ENCODE results near the gene RCAN3.
"Not testable (repeated sequence)": the region's sequence is repeated elsewhere in the genome, so short reads cannot be mapped to it uniquely, and the experiment has no call there.

Gene RCAN3

DNA sequence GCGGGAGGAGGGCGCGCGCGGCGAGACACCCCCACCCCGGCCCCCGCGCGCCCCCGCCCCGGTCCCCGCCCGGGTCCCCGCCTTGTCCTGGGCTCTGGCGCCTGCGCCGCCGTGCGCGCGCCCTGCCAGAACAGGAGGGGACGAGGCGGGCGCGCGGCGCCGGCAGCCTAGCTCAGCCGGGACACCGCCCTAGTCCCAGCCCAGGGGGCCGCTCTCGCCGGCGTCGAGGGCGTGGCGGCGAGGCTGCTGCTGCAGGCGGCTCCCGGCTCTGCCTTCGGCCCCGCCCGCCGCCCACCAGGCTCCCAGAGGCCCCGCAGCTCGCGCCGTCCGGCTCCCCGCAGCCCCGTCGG, at the start of gene RCAN3:
RCAN3 (plus strand) TSS at position 128 of the 350 bp plus-strand sequence. CDS start 11,537 bp downstream, outside the sequence.
- peak in 43 of 51 donors; percentile 22 to 83 (median 53) for DNase-seq

DNA sequence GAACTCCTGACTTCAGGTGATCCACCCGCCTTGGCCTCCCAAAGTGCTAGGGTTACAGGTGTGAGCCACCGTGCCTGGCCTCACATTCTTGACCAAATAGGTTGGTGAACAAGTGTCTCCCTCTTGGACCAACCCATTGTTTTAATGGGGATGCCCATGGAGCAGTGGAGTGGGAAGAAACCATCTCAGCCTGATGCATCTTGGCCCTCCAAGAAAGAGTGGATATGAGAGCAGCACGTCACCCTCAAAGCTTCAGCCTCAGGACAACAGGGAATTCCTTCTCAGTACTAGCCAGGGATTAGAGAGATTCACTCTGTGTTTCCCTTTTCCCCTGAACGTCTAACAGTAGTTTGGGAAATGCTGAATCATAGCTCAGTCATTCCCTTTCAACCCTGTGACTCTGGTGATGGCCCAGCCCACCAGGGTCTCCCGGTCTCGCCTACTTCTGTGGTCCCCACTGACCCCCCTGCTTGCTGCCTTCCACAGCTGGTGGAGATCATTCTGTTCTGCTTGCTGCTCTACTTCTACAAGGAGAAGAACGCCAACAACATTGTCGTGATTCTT, 49.6 kb upstream of the RCAN3 start:
- DNase-seq: no peak

DNA sequence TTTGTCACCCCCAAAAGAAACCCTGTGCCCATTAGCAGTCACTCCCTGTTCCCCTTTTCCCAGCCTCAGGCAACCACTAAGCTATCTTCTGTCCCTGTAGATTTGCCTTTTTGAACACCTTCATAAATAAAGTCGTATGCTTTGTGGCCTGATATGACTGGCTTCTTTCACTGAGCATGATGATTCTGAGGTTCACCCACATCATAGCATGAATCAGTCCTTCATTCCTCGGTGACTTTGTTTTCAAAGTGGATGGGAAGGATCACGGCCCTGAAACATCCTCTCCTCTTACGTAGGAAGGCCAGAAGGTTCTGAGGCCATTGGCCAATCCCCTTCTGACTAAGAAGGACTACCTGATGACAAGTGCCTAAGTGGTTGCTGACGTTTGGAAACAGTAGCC, 48.0 kb upstream of the RCAN3 start:
- DNase-seq: no peak

DNA sequence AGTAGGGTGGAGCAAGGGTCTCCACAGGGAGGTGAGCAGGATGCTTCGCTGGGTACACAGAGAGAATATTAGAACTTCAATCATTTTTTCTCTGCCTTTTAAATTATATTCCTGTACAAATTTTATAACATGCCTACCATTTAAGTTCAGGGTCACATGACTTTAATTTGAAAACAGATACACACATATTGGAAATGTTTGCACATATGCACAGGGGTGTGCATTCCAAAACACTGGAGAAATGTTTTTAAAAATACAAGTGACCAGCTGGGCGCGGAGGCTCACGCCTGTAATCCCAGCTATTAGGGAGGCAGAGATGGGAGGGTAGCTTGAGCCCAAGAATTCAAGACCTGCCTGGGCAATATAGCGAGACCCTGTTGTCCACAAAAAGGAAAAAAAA, 47.4 kb upstream of the RCAN3 start:
- DNase-seq: no peak

DNA sequence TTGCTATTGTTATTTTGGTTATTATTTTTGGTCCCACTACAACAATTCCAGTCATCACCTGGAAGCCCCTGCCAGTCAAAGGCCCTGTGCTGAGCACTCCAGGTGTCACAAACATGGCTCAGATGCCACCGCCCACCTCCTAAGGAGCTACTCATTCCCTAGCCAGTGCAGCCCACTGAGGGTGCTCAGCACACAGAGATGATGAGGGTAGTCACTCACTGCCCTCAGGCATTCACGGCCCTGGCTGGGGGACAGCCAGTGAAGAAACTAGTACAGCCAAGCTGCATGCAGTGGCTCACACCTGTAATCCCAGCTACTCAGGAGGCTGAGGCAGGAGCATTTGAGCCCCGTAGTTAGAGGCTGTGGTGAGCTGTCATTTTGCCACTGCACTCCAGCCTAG, 44.8 kb upstream of the RCAN3 start:
- no peak for DNase-seq

DNA sequence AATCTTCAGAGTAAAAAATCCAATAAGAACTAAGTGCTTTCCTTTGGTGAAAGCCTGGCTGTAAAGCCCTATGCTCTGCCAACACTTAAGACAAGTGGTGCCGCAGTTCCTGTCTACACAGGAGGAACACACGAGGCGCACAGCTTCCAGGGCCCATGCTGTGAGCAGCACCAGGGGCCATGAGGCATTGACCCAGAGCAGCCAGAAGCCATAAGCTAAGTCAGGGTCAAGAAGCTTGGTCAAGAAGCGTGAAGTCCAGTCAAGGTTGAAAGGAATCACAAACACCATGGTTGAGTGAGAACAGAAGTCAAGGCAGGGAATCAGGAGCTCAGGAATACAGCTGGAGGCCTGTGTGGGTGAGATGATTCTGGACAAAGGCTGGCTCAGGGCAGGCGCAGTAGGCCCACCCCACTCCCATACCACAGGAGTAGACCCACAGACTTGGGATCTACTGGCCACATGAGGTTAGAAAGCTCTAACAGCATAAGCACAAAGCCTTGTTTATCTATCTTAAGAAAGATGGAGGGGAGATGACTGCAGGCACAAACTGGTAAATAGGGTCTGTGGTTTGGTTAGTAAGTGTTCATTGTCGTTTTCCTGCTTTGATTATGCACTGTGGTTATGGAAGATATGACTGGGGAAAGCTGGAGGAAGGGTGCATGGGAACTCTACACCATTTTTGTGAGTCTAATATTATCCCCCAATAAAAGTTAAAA, 42.9 kb upstream of the RCAN3 start:
- DNase-seq: no peak

DNA sequence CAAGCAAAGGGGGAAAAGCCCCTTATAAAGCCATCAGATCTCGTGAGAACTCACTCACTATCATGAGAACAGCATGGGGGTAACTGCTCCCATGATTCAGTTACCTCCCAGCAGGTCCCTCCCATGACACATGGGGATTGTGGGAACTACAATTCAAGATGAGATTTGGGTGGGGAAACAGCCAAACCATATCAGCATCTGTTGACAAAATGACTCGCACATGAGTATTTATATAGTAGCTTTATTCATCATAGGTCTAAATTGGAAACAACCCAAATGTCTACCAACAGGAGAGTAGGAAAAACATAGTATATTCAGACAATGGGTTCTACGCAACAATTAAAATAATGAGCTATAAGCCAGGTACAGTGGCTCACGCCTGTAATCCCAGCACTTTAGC, 40.5 kb upstream of the RCAN3 start:
- not testable (repeated sequence) for DNase-seq

DNA sequence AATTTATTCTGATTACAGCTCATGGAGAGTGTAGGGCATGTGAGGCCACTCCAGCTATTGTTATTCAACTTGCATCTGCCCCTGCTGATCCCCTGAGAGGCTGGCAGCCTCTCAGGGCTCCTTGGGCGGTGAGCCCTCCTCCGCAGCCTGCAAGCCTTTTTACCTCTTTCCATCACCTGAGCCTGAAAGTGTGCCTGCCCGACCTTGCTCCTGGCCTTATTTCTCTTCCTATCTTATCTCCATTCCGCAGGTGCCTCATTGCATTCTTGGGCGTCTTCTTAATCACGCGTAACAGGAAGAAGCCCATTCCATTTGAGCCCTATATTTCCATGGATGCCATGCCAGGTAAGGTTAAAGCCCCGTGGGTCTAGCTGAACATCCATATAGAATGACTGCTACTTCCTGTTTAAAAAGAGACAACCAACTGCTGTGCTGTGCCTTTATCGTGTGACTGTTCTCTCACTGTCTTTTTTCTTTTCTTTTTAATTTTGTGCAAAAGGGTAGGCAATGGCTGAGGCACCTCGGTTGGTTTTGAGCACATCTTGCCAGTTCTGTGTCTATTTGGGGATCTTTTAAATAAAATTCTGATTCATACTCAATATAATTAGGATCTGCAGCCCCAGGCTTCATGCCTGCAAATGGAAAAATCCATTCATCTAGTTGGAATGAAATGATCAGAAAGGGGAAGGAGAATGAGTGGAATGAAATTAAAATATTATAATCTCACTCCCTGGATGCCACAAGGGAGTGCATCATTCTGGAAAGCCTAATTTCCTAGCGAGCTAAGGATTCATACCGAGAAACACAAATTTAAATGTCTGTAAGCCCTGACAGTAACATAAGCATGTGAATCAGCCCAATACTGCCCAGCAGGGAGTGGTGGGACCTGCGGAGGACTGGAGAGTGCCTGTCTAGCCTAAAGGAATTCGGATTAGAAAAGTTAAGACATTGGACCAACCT, 38.6 kb upstream of the RCAN3 start:
- no peak for DNase-seq

DNA sequence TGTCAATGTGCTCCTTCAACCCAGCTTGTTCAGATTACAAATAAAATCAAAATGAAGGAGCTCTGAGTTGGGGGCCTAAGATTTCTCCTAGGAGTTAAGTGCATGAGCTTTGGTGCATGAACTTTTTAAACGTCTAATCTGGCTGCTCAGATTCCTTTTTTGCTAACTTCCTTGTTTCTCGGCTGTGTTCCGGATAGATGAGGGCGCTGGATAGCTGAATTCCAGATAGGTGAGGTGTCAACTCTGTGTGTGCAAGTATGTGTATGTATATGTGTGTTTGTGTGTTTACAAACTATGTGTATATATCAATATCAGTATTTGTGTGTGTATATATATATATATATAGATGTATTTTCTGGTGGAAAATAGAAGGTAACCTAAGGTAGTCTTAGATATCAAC, 37.5 kb upstream of the RCAN3 start:
- DNase-seq: no peak

DNA sequence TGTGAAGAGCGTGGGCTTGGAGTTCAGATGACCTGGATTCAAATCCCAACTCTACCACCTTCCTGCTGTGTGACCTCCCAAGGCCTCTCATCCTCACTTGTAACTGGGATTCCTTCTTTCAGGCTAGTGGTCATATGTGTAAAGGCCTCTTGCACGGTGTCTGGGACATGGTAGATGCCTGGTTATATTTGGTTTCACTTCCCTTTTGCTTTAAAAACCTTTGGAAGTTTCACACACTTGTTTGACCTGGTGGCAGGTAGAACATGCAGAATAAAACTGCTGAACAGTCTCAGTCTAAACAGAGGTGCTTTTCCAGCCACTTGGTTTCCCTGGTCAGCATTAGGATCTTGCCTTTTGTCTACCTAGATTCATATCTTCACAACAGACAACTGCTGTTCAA, 37.0 kb upstream of the RCAN3 start:
- no peak for DNase-seq

DNA sequence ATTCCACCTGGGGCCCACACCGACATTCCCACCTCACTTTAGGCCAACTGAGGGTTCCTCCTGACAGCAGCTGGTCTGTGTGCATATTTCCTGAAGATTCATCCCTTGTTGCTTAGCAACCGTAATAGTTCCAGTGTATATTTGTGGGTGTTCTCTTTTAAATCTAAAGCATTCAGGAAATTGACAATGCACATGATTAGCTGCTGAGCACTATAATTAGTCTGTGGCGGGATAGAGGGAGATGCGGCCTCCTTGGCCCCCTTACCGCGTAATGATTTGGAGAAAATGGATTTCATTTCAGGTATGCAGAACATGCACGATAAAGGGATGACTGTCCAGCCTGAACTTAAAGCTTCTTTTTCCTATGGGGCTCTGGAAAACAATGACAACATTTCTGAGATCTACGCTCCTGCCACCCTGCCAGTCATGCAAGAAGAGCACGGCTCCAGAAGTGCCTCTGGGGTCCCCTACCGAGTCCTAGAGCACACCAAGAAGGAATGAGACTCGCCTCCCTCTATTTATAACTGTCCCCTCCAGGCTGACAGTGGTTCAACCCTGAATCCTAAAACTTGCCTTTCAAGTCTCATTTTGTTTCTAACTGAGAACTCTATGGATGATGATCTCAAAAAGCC, 33.8 kb upstream of the RCAN3 start:
- peak in 1 of 51 donors; percentile 28 for DNase-seq

DNA sequence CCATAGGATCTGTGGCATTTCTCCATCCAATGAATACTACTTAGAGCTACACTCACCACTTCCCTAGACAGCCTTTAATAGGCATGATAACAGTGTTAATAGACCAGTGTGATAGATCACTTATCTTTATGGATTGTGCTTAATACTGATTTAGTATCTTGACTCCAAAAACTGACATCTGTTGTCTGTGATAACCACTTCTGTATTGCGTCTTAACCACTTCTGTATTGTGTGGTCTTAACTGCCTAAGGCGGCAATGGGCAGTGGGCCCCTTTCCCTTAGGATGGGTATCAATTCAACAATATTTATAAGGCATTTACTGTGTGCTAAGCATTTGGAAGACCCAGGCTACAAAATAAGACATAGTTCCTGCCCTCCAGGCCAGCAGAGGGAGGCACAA, 32.0 kb upstream of the RCAN3 start:
- DNase-seq: no peak

DNA sequence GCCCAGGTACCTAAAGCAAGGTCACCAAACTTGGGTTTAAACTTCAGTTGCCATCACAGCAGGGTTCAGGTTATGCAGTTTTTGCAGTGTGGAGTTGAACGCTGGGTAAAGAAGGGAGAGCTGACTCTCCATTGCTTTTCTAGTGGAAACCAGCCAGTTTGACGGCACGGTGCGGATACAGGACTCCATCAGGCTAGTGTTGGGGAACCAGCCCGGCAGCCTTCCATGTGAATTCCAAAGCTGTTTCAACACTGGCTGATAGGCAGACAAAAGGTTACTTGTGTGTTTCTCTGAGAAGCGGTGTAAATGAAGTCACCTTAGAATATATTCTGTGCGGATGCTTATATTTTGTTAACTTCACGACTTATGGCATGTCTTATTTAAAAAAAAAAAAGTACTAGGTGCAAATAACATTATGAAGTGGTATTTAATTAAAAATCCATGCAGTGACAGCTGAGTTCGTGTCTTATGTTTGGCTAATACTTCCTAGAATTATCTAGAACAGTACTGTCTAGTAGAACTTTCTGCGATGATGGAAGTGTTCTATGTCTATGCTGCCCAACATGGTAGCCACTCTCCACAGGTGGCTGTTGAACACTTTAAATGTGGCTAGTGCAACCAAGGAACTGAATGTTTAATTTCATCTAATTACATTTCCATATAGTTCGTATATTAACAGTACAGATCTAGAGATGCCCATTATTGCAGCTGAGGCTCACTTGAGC, 29.9 kb upstream of the RCAN3 start:
- DNase-seq: no peak

DNA sequence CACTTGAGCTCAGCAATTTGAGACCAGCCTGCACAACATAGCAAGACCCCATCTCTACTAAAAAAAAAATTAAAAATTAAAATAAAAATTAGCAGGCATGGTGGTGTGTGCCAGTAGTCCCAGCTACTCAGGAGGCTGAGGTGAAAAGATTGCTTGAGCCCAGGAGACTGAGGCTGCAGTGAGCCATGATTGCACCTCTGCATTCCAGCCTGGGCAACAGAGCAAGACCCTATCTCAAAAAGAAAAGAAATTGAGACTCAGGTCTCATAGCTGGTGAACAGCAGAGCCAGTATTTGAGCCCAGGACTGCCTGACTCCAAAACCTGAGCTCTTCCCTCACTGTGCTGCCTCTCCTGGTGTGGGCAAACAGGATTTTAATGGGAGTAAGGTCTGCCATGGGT, 28.4 kb upstream of the RCAN3 start:
- no peak for DNase-seq

DNA sequence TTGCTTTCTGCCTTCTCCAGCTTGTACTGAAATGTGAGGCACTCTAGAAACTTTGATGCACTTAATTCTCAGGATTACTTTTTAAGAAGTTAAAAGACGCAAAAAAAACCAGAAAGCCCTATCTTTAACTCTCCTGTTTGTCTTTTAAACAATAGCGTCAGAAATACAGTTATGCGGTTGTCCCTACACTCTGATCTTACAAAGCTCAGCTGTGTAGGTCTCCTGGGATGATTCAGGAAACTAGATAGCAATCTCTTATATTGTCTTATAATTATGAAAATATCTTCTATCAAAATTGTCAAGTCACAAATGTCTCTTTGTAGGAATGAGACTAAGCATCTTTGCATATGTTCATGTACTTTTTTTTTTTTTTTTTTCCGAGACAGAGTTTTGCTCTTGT, 26.9 kb upstream of the RCAN3 start:
- no peak for DNase-seq

DNA sequence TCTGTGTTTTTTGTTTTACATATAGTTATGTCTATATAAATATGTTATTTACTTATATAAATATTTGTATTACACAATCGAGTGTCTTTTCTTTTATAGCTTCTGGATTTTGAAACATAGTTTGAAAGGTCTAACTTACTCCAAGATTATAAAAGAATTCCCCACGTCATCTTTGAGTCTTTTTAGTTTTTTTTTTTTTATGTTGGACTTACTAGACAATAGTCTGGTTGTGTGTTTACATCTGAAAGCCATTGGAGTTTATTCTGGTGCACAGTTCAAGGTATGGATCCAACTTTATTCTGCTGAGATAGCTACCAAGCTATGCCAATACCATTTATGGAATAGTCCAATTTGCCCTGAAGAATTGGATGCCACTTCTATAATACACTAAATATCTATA, 26.1 kb upstream of the RCAN3 start:
- no peak for DNase-seq

DNA sequence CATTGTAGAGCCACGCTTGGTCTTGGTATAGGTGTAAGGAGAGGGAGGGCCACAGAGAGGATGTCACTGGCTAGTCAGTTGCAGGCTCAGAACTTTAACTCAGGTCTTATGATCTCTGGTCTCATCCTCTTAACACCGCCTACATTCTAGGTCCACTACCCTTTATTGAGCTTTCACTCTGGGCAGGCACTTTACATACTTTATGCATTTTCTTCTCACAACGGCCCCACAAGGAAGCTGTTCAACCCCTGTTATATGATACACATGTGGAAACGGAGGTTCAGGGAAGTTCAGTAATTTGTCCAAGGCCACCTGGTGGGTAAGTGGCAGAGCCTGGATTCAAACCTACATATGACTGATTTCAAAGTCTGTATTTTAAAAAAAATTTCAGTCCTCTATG, 25.3 kb upstream of the RCAN3 start:
- no peak for DNase-seq

DNA sequence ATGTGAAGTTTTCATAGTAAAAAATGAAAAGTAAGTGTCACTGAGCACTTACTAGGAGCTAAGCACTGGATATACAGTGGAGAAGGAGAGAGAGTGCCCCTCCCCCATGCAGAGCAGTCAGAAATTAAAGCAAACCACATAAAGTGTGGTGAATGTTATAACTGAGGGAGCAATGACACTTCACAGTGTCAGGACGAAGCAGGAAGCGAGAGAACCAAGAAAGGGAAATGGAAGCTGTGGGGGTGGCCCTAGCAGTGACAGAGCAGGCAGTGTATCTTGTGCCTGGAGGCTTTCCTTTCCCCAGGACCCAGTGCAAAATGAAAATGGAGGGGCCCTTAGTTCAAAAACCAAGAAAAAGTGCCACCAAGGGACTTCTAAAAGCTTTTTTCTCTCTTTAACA, 21.5 kb upstream of the RCAN3 start:
- DNase-seq: peak in 4 of 51 donors; percentile 7 to 27 (median 14)

DNA sequence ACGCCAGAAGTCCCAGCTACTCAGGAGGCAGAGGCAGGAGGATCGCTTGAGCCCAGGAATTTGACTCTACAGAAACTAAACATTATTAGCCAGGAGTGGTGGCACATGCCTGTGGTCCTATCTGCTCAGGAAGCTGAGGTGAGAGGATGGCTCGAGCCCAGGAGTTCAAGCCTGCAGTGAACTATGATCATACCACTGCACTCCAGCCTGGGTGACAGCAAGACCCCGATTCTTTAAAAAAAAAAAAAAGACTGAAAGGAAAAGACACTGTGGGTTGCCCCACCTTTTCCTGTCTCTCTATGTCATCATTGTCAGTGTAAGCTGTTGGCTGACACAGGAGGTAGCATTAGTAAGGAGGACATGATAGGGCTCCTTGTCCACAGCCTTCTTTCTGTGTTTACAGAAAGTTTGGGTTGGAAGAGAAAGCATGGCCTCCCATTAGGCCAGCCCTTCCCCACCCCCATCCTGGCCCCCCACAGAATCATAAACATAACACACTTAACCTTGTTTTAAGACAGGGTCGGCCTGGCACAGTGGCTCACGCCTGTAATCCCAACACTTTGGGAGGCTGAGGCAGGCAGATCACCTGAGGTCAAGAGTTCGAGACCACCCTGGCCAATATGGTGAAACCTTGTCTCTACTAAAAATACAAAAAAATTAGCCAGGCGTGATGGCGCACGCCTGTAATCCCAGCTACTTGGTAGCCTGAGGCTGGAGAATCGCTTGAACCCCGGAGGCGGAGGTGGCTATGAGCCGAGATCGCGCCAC, 20.6 kb upstream of the RCAN3 start:
- no peak for DNase-seq

DNA sequence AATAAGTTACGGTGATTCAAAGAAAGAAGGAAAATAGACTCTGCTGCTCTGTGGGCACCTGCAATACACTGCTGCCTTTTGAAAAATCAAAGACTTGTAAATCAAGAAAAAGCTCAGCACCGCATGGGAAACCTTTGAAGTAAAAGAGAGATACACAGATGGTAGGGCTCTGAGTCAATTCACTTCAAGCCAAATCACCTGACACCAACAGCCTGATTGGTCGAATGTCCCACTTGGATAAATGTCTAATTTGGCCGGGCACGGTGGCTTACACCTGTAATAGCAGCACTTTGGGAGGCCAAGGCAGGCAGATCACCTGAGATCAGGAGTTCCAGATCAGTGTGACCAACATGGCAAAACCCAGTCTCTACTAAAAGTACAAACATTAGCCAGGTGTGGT, 19.2 kb upstream of the RCAN3 start:
- no peak for DNase-seq

DNA sequence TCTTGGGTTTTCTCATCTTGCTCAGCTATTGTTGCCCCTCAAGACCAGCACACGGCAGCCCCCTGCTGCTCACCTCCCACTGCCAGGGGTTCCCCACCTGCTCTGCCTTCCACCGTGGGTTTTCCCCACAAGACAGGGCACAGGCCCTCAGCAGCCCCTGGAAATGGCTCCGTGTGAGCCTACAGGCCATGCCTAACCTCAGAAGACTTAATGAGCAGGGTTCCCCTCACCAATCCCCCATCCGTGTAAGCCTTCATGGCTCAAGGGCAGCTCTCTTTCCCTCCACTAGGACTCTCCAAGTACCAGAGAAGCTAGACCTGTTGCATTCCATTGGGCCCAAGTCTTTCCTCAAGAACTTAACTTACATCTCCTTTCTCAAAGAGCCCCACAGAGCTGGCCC, 18.4 kb upstream of the RCAN3 start:
- DNase-seq: no peak
